ENCODE results near the gene ZGRF1. TPM values are rescaled to one million over a fixed set of nuclear protein-coding genes. Genes with fewer than 3 reads are reported as not detected.
"Not testable (repeated sequence)": the region's sequence is repeated elsewhere in the genome, so short reads cannot be mapped to it uniquely, and the experiment has no call there.

ZGRF1 gene
- total RNA-seq, 4 donors from 2014 or later = 1.5 to 10.0 (median 3.7) TPM

DNA sequence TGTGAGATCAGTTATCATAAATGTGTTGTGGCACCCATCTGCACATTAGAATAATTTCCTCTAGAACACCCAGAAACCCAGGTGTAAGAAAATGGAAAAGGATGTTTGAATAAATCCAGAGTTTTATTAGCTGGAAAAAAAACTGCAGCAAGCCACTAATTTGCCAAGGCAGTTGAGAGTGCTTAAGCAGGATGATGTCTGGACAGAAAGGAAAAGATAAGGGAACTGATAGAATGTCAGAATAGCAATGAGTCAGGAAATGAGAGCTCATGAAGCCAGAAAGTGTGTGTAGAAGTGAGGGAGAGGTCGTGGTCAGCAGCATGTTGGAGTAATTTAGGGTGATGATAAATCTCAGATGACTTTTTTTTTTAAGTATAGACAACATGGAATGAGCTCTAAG is 105.6 kb downstream of the ZGRF1 start:
- no peak for DNase-seq (ENCODE audit: extremely low spot score)
- H3K9me3 ChIP-seq = no peaks in the 10 kb centered on the region
- no peaks in the 10 kb centered on the region for H3K4me1 ChIP-seq
- no peaks in the 10 kb centered on the region for H3K36me3 ChIP-seq
- WGBS = 51% methylated on average over 1 of the region's 1 CpG
- H3K4me3 ChIP-seq = no peak overlapping the region
- intact Hi-C loops (cut with DNase I) = no loop called here
- peaks cover 0 to 16% (median 0%) of the 10 kb centered on the region in 4 donors for H3K27me3 ChIP-seq
- TF ChIP-seq EP300 (IDR thresholded peaks at IDR 0.05) = no peak
- TF ChIP-seq POLR2AphosphoS5 (IDR thresholded peaks at IDR 0.05) = no peak
- TF ChIP-seq, protein P1, sequence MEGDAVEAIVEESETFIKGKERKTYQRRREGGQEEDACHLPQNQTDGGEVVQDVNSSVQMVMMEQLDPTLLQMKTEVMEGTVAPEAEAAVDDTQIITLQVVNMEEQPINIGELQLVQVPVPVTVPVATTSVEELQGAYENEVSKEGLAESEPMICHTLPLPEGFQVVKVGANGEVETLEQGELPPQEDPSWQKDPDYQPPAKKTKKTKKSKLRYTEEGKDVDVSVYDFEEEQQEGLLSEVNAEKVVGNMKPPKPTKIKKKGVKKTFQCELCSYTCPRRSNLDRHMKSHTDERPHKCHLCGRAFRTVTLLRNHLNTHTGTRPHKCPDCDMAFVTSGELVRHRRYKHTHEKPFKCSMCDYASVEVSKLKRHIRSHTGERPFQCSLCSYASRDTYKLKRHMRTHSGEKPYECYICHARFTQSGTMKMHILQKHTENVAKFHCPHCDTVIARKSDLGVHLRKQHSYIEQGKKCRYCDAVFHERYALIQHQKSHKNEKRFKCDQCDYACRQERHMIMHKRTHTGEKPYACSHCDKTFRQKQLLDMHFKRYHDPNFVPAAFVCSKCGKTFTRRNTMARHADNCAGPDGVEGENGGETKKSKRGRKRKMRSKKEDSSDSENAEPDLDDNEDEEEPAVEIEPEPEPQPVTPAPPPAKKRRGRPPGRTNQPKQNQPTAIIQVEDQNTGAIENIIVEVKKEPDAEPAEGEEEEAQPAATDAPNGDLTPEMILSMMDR (IDR thresholded peaks at IDR 0.05) = no peak
- TF ChIP-seq POLR2A (IDR thresholded peaks at IDR 0.05; ENCODE audit: low read depth) = no peak
- H3K27ac ChIP-seq (replicated peaks in 1 of 4) = no peak overlapping the region

- Histone ChIP-seq H3K4me3 (no peak overlapping the region), H3K27ac (replicated peaks in 1 of 4) (no peak overlapping the region), H3K9me3 (no peaks in the 10 kb centered on the region), H3K27me3 (peaks cover 0 to 63% (median 36%) of the 10 kb centered on the region in 4 donors), H3K4me1 (peaks cover 12 to 21% (median 19%) of the 10 kb centered on the region in 4 donors), H3K36me3 (no peaks in the 10 kb centered on the region)
- DNase-seq (ENCODE audit: extremely low spot score) = no peak
- WGBS = 77% methylated on average over 1 of the region's 1 CpG
- TF ChIP-seq POLR2AphosphoS5 (IDR thresholded peaks at IDR 0.05) = no peak
- no peak for TF ChIP-seq EP300 (IDR thresholded peaks at IDR 0.05)
- TF ChIP-seq, protein P1 (IDR thresholded peaks at IDR 0.05) = no peak
- no peak for TF ChIP-seq POLR2A (IDR thresholded peaks at IDR 0.05; ENCODE audit: low read depth)
- intact Hi-C loops (cut with DNase I) = no loop called here
These were observed 110.6 kb downstream of the ZGRF1 start for GRCh38 chr4:112526061-112526460.

DNA sequence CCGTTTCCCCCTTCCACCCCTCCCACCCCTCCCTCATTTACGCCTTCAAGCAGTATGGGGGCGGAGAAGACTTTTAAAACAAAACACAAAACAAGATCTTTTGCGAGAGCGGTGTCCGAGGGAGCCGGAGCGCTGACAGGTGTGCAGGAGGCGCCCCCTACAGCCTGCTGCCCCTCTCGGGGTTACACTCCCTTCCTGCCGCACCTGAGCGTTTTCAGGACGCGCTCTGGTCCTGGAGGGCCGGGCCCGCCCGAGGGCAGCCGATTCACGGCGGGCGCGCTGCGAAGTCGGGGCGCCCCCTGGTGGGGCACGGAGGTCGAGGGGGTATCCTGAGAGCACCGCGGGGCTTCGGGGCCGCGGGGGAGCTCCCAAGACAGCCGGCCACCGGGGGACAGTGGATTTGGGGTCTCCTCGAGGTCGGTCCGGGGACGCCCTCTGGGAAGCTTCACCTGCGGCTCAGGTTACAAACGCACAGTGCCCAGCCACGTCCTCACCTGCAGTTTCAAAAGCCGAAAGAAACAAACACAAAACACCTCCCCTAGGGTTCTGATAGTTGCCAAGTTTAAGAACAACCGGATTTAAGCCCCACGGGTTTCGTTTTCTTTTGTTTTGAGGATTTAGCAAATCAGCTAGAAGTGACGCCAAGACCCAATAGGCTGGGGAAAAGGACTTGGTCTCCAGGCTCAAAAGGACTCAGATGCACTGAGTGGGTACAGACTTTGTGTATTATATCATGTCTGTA is 112.8 kb downstream of the ZGRF1 start:
- DNase-seq (ENCODE audit: extremely low spot score) = no peak
- Histone ChIP-seq H3K27me3 (peaks cover 0 to 69% (median 57%) of the 10 kb centered on the region in 4 donors), H3K36me3 (no peaks in the 10 kb centered on the region), H3K9me3 (no peaks in the 10 kb centered on the region), H3K4me1 (peaks cover 12 to 34% (median 27%) of the 10 kb centered on the region in 4 donors), H3K27ac (replicated peaks in 1 of 4) (no peak overlapping the region), H3K4me3 (peak overlapping the region; percentile 36 to 54 (median 42))
- 10% methylated on average over 18 of the region's 46 CpGs for WGBS
- TF ChIP-seq, protein P1 (IDR thresholded peaks at IDR 0.05) = peak; percentile 38 to 64 (median 51)
- TF ChIP-seq POLR2AphosphoS5 (IDR thresholded peaks at IDR 0.05) (no peak), POLR2A (IDR thresholded peaks at IDR 0.05; ENCODE audit: low read depth) (no peak), EP300 (IDR thresholded peaks at IDR 0.05) (no peak)
- intact Hi-C loops (cut with DNase I) = loop anchor here (5.0 kb wide), 1 partner anchor 197 kb away; no protein-coding TSS in a partner anchor

DNA sequence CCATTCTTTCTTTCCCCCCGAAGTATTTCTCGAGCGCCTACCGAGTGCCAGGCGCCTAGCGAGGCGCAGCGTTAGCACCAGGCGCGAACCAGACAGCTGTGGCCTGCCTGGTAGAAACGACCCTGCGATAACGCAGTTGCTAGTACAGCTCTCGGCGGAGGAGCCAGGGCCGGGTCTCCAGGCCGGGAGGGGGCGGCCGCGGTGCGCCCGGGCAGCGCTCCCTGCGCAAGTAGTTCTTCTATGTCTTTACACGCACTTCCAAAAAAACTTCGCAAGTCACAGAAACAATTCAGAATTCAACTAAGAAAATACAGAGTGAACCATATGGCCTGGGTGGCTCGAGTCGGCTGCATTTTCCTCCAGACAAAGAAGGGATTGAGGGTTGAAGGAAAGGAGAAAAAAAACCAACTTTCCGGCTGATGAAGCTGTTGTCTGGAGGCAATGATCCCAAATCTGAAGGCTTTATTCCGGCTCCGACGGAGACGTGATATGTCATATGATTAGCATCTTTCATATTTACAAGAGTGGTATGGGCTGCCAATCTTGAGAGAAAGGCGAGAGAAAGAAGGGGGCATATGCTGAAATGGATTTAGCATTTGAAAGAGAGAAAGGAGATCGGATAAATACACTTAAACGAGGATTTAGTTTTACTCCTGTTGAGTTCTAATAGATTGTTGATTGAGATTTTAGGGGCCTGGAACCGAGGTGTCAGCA is 113.5 kb downstream of the ZGRF1 start:
- Histone ChIP-seq H3K9me3 (no peaks in the 10 kb centered on the region), H3K4me1 (peaks cover 12 to 34% (median 27%) of the 10 kb centered on the region in 4 donors), H3K27me3 (peaks cover 0 to 76% (median 64%) of the 10 kb centered on the region in 4 donors), H3K36me3 (no peaks in the 10 kb centered on the region), H3K4me3 (peak overlapping the region; percentile 36 to 54 (median 42)), H3K27ac (replicated peaks in 1 of 4) (no peak overlapping the region)
- 7% methylated on average over 37 of the region's 37 CpGs for WGBS
- no peak for TF ChIP-seq POLR2A (IDR thresholded peaks at IDR 0.05; ENCODE audit: low read depth)
- no peak for TF ChIP-seq EP300 (IDR thresholded peaks at IDR 0.05)
- TF ChIP-seq, protein P1 (IDR thresholded peaks at IDR 0.05) = no peak
- TF ChIP-seq POLR2AphosphoS5 (IDR thresholded peaks at IDR 0.05) = no peak
- DNase-seq (ENCODE audit: extremely low spot score) = no peak
- intact Hi-C loops (cut with DNase I) = loop anchor here (5.0 kb wide), 1 partner anchor 196 kb away; no protein-coding TSS in a partner anchor

- WGBS = 16% methylated on average over 16 of the region's 17 CpGs
- intact Hi-C loops (cut with DNase I) = loop anchor here (5.0 kb wide), 1 partner anchor 195 kb away; no protein-coding TSS in a partner anchor
- Histone ChIP-seq H3K4me1 (peaks cover 12 to 41% (median 29%) of the 10 kb centered on the region in 4 donors), H3K27me3 (peaks cover 0 to 83% (median 70%) of the 10 kb centered on the region in 4 donors)
- H3K36me3 ChIP-seq; H3K27ac ChIP-seq (replicated peaks in 1 of 4); DNase-seq (ENCODE audit: extremely low spot score); H3K4me3 ChIP-seq; H3K9me3 ChIP-seq: not testable (repeated sequence)
These were observed 114.3 kb downstream of the ZGRF1 start for GRCh38 chr4:112522431-112522830.
